MCF 10A (cell line): ENCODE results near the gene C16orf78. TPM values are rescaled to one million over a fixed set of nuclear protein-coding genes. Genes with fewer than 3 reads are reported as not detected.

Source experiments
- BruUV-seq: library from RNA; stranded (reverse); fragments of 400-500 nt; replicated peaks from 2 replicates; lab custom pipeline; 2021; lab: Mats Ljungman, UMichigan
- CTCF ChIA-PET: fragments of 300-600 bp; sonication (Branson Sonifier 250); formaldehyde crosslinking; extraction: SDS; loops from one replicate; lab custom pipeline; 2021; ENCODE audit warnings: antibody characterized with exemption, inconsistent platforms; lab: Yijun Ruan, JAX
- POLR2A ChIA-PET: fragments of 300-600, 350-650 bp; sonication (Branson Sonifier 250); formaldehyde crosslinking; extraction: SDS; loops from one replicate; lab custom pipeline; 2020; ENCODE audit warnings: antibody characterized with exemption, inconsistent platforms; lab: Yijun Ruan, JAX
- DNase-seq: peaks from one replicate; pipeline ENCODE4 v3.0.0-alpha.2; 2018; ENCODE audit not compliant: unreplicated experiment
- H3K27ac Mint-ChIP-seq: one replicate; pipeline ENCODE4 v1.8.0; 2022; ENCODE audit warnings: mild to moderate bottlenecking, low read depth, mixed read lengths; ENCODE audit not compliant: unreplicated experiment
- H3K27me3 Mint-ChIP-seq: one replicate; pipeline ENCODE4 v1.8.0; 2022; ENCODE audit warnings: mixed read lengths; ENCODE audit not compliant: insufficient read depth, unreplicated experiment
- H3K36me3 Mint-ChIP-seq: one replicate; pipeline ENCODE4 v1.8.0; 2022; ENCODE audit warnings: mild to moderate bottlenecking, moderate library complexity, mixed read lengths; ENCODE audit not compliant: insufficient read depth, unreplicated experiment
- H3K4me1 Mint-ChIP-seq: one replicate; pipeline ENCODE4 v1.8.0; 2022; ENCODE audit warnings: mixed read lengths; ENCODE audit not compliant: insufficient read depth, unreplicated experiment
- H3K4me3 Mint-ChIP-seq: one replicate; pipeline ENCODE4 v1.8.0; 2022; ENCODE audit warnings: mild to moderate bottlenecking, moderate library complexity, mixed read lengths; ENCODE audit not compliant: unreplicated experiment
- H3K9me3 Mint-ChIP-seq: one replicate; pipeline ENCODE4 v1.8.0; 2022; ENCODE audit warnings: mixed read lengths; ENCODE audit not compliant: unreplicated experiment
- intact Hi-C: fragments of 100-400 bp; cut with micrococcal nuclease; formaldehyde crosslinking; loops from 2 replicates; pipeline ENCODE4 v1.14.1; 2022
- total RNA-seq: library from RNA; stranded (reverse); gene quantifications from 2 replicates; pipeline ENCODE4 v1.2.3, GENCODE V29; 2022
- TF ChIP-seq, protein P1 (sequence below): fragments of 200-600 bp; IDR thresholded peaks from one replicate; pipeline ENCODE4 v1.8.0; 2022; ENCODE audit warnings: antibody characterized with exemption, mild to moderate bottlenecking; ENCODE audit not compliant: unreplicated experiment

Gene C16orf78
- total RNA-seq, 1 experiment from 2014 or later: not detected

DNA sequence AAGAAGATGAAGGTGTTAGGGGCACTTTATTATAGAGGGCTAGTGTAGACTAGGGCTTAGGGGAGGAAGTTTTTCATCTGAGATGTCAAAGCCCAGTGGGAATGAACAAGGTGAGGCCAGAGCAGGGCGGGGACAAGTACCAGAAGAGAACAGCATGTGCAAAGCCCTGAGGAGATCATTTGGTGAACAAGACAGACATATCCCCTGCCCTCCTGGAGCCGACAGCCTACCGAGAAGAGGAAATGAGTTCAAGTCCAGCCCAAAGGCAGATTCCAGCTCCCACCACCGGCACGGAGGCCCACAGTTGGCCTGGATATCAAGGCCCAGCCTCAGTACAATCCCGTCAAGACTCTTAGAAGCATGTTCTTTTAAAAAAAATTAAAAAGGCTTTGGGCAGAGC is 61.1 kb downstream of the C16orf78 start:
- no TSS peak for BruUV-seq

DNA sequence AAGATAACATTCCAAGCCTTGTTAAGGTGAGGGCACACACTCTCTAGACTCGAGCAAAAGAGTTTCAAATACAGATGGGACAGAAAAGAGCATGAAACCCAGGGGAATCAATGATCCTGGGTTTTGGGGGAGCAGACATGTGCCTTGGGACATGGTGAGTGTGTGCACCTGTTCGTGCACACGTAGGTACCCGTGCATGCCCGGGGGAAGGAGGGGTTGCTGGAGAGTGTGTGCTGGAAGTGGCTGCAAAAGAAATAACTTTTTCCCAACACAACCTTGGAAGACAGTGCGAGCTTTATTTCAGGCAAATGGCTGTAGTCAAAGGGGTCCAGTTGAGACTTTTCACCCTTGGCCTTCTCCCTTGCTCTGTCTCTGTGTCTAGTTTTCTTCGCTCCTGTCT is 62.6 kb downstream of the C16orf78 start:
- Mint-ChIP-seq H3K27ac (no peak overlapping the region), H3K4me3 (no peak overlapping the region), H3K4me1 (no peaks in the 10 kb centered on the region), H3K27me3 (peaks cover 64% of the 10 kb centered on the region), H3K36me3 (no peaks in the 10 kb centered on the region), H3K9me3 (no peaks in the 10 kb centered on the region)
- ChIA-PET POLR2A (no interaction called here), CTCF (no interaction called here)
- intact Hi-C loops: no loop called here
- TF ChIP-seq, protein P1, sequence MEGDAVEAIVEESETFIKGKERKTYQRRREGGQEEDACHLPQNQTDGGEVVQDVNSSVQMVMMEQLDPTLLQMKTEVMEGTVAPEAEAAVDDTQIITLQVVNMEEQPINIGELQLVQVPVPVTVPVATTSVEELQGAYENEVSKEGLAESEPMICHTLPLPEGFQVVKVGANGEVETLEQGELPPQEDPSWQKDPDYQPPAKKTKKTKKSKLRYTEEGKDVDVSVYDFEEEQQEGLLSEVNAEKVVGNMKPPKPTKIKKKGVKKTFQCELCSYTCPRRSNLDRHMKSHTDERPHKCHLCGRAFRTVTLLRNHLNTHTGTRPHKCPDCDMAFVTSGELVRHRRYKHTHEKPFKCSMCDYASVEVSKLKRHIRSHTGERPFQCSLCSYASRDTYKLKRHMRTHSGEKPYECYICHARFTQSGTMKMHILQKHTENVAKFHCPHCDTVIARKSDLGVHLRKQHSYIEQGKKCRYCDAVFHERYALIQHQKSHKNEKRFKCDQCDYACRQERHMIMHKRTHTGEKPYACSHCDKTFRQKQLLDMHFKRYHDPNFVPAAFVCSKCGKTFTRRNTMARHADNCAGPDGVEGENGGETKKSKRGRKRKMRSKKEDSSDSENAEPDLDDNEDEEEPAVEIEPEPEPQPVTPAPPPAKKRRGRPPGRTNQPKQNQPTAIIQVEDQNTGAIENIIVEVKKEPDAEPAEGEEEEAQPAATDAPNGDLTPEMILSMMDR: no peak
- DNase-seq: no peak
- no TSS peak for BruUV-seq

More for the DNA sequence above, 61.1 kb downstream of the C16orf78 start:
- TF ChIP-seq, protein P1: no peak
- intact Hi-C loops: no loop called here
- H3K27me3 Mint-ChIP-seq: peaks cover 61% of the 10 kb centered on the region
- no peaks in the 10 kb centered on the region for H3K36me3 Mint-ChIP-seq
- ChIA-PET CTCF (no interaction called here), POLR2A (no interaction called here)
- H3K4me3 Mint-ChIP-seq: no peak overlapping the region
- H3K27ac Mint-ChIP-seq: no peak overlapping the region
- H3K9me3 Mint-ChIP-seq: peaks cover 4% of the 10 kb centered on the region
- no peaks in the 10 kb centered on the region for H3K4me1 Mint-ChIP-seq
- DNase-seq: no peak

DNA sequence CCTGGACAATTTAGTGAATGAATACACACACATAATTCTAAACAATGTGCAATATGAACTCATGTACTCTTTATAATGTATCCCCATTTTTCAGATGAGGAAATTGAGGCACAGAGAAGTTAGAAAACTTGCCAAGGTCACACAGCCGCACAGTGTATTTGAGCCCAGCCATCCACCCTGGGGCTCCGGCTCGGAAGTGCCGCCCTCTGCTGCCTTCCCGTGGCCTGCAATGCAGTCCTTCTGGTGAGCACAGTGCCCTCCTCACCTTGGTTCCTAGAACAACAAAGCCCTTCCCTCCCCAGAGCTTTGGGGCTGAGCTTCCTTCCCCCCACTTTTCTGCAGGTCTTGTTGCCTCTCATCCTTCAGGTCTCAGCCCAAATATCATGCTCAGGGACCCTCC is 63.7 kb downstream of the C16orf78 start:
- Mint-ChIP-seq H3K27ac (no peak overlapping the region), H3K4me3 (no peak overlapping the region), H3K27me3 (peaks cover 71% of the 10 kb centered on the region), H3K36me3 (no peaks in the 10 kb centered on the region), H3K9me3 (no peaks in the 10 kb centered on the region), H3K4me1 (no peaks in the 10 kb centered on the region)
- intact Hi-C loops: no loop called here
- ChIA-PET POLR2A (no interaction called here), CTCF (interaction anchor here (0.6 to 0.7 kb wide), 3 partner anchors 176 to 872 kb away, joined by 3 read pairs; no protein-coding TSS in a partner anchor)
- no TSS peak for BruUV-seq
- DNase-seq: no peak
- TF ChIP-seq, protein P1: no peak

DNA sequence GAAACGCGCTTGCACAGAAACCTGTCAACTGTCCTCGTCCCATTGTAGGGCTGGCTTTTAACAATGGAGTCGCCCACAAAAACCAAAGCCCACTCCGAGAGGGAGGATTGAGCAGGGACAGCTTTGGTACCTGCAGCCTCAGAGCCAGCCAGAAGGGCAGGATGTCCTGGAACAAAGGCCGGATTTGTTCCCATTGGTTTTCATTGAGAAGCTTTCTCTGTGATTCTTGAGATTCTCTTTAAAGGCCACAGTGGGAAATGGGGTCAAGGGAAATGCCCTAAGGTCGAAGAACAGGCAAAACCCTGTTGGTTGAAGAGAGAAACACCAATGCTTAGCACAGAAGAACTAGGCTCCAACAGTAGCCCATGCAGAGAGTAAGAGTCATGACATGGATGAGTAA is 65.4 kb downstream of the C16orf78 start:
- H3K36me3 Mint-ChIP-seq: no peaks in the 10 kb centered on the region
- ChIA-PET POLR2A (no interaction called here), CTCF (interaction anchor here (0.6 kb wide), 1 partner anchor 586 kb away, joined by 4 read pairs; the partner anchor contains the start of gene CNEP1R1)
- intact Hi-C loops: no loop called here
- H3K27me3 Mint-ChIP-seq: peaks cover 68% of the 10 kb centered on the region
- no peaks in the 10 kb centered on the region for H3K9me3 Mint-ChIP-seq
- H3K4me1 Mint-ChIP-seq: no peaks in the 10 kb centered on the region
- no peak overlapping the region for H3K27ac Mint-ChIP-seq
- no peak for DNase-seq
- no TSS peak for BruUV-seq
- H3K4me3 Mint-ChIP-seq: no peak overlapping the region
- TF ChIP-seq, protein P1: no peak
